HL-60 (cell line): Measurements from ENCODE around the gene WTIP.
A peak's percentile ranks its signal among the peaks of the same experiment; 100 is the strongest.

Experiments
- CTCF ChIP-seq: IDR thresholded peaks from one replicate; pipeline ENCODE4 v1.5.1; 2011; ENCODE audit warnings: low read length, control low read depth, inconsistent platforms; ENCODE audit not compliant: insufficient read depth
- POLR2AphosphoS5 ChIP-seq: IDR thresholded peaks from 2 replicates; pipeline ENCODE4 v1.6.1; 2012; ENCODE audit warnings: low read depth

DNA sequence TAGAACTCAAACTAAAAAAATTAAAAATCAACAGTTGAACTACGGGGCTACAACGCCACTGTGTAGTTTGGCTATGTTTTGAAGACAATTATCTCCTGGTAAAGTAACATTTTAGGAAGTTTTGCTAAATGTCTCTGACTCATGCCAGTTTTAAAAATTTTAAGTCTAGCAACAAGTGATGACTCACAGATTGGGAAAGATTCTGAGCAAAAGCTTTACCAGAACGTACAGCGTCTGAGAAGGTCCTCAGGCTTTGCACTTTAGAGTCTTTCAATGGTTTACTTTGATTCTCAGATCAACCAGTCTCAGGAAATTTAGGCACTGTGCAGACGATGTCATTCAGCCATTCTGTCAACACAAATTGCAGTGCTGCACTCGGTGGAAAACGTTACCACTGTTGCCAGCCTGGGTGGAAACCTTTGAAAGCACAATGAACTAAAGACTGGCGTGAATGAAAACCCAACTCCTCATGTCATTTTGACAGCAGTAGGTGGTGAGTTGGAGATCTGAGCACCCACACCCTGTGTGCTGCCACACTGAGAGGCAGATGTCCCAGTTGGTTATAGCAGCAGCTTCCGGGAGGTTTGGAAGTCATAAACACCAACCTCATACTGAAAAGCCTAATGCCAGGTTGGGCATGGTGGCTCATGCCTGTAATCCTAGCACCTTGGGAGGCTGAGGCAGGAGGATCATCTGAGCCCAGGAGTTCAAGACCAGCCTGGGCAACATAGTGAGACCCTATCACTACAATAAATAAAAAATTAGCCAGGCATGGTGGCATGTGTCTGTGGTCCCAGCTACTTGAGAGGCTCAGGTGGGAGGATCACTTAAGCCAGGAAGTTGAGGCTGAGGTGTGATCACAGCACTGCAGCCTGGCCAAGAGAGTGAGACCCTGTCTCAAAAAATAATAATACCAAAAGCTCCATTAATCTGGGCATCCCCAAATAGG, 6.3 kb upstream of the WTIP start:
- TF ChIP-seq CTCF (no peak), POLR2AphosphoS5 (peak; percentile 49; the same call in 1 of the 2 replicates)
